ENCODE measurements around the gene ANKK1. TPM values are rescaled to one million over a fixed set of nuclear protein-coding genes. Genes with fewer than 3 reads are reported as not detected.

ANKK1 gene
- total RNA-seq, 1 experiment from 2014 or later, result 0.11 TPM

DNA sequence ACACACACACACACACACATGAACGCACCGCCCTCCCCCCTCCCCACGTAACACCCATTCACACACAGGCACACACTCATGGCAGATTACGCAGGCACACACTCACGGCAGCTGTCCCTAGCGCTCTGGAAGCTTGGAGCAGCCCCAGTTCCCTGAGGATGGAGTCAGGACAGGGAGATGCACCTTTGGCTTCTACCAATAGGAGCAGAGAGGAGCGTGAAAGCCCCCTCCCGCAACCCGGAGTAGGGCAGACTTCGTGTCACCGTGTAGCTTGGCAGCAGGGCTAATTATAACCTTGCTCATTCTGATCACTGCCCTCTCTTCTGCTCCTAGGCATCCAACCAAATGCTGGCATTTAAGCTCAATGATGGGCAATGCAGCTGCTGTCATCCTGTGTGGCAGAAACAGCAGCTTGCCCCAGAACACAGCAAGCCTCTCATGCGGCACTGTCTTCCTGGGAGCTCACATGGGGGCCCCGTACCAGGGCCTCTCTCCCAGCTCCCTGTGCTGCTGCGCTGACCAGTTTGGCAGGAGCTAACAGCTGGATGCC is 31.9 kb downstream of the ANKK1 start:
- CTCF ChIA-PET, result no interaction called here

DNA sequence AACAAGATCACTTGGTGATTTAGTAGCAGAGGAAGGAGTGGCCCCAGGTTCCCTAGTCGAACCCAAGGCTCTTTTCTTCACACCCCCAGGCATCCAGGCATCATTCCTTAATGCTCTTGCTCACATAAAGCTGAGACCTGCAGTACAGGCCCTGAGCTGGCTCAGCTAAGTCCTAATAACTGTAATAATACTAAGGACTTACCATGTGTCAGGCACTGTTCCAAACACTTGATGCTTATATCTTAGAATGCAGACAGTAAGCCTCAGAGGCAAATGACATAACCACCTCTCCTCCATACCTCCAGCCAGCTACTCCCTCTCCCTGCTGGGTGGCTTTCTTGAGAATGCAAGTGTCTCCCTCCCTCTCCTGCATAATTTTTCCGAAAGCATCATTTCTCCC is 33.2 kb downstream of the ANKK1 start:
- intact Hi-C loops (cut with micrococcal nuclease; ENCODE audit: unreplicated experiment), result no loop called here
- DNase-seq, result no peak
- Mint-ChIP-seq H3K4me3 (ENCODE audit: unreplicated experiment) (no peak overlapping the region), H3K36me3 (ENCODE audit: insufficient read depth, unreplicated experiment) (no peaks in the 10 kb centered on the region), H3K27me3 (ENCODE audit: insufficient read depth, unreplicated experiment) (no peaks in the 10 kb centered on the region), H3K9me3 (ENCODE audit: unreplicated experiment) (no peaks in the 10 kb centered on the region), H3K4me1 (ENCODE audit: low read depth, unreplicated experiment) (no peaks in the 10 kb centered on the region), H3K27ac (ENCODE audit: unreplicated experiment) (no peak overlapping the region)
- no peaks in the 10 kb centered on the region for H3K4me1 ChIP-seq
- POLR2A ChIA-PET, result no interaction called here
- no peaks in the 10 kb centered on the region for H3K36me3 ChIP-seq (ENCODE audit: control insufficient read depth, insufficient read depth, low read length)
- CTCF ChIA-PET, result no interaction called here
- no TSS peak for BruUV-seq (replicated peaks)
- H3K9me3 ChIP-seq, result no peaks in the 10 kb centered on the region
- H3K4me3 ChIP-seq (ENCODE audit: low read depth, low read length), result no peak overlapping the region
- H3K27me3 ChIP-seq (replicated peaks; ENCODE audit: control insufficient read depth, insufficient read depth, low read length), result no peaks in the 10 kb centered on the region
- TF ChIP-seq, protein P1, sequence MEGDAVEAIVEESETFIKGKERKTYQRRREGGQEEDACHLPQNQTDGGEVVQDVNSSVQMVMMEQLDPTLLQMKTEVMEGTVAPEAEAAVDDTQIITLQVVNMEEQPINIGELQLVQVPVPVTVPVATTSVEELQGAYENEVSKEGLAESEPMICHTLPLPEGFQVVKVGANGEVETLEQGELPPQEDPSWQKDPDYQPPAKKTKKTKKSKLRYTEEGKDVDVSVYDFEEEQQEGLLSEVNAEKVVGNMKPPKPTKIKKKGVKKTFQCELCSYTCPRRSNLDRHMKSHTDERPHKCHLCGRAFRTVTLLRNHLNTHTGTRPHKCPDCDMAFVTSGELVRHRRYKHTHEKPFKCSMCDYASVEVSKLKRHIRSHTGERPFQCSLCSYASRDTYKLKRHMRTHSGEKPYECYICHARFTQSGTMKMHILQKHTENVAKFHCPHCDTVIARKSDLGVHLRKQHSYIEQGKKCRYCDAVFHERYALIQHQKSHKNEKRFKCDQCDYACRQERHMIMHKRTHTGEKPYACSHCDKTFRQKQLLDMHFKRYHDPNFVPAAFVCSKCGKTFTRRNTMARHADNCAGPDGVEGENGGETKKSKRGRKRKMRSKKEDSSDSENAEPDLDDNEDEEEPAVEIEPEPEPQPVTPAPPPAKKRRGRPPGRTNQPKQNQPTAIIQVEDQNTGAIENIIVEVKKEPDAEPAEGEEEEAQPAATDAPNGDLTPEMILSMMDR (IDR thresholded peaks at IDR 0.05; ENCODE audit: insufficient read depth in 1 of 2, low read depth in 1 of 2, low read length in 1 of 2, severe bottlenecking in 1 of 2, unreplicated experiment in 1 of 2), result no peak

More for the DNA sequence above, 31.9 kb downstream of the ANKK1 start:
- DNase-seq, result no peak
- H3K36me3 Mint-ChIP-seq (ENCODE audit: insufficient read depth, unreplicated experiment), result no peaks in the 10 kb centered on the region
- H3K36me3 ChIP-seq (ENCODE audit: control insufficient read depth, insufficient read depth, low read length), result no peaks in the 10 kb centered on the region
- no peak overlapping the region for H3K4me3 ChIP-seq (ENCODE audit: low read depth, low read length)
- no peak overlapping the region for H3K27ac Mint-ChIP-seq (ENCODE audit: unreplicated experiment)
- TF ChIP-seq, protein P1 (IDR thresholded peaks at IDR 0.05; ENCODE audit: insufficient read depth in 1 of 2, low read depth in 1 of 2, low read length in 1 of 2, severe bottlenecking in 1 of 2, unreplicated experiment in 1 of 2), result no peak
- POLR2A ChIA-PET, result no interaction called here
- H3K4me3 Mint-ChIP-seq (ENCODE audit: unreplicated experiment), result no peak overlapping the region
- H3K9me3 ChIP-seq, result no peaks in the 10 kb centered on the region
- H3K9me3 Mint-ChIP-seq (ENCODE audit: unreplicated experiment), result no peaks in the 10 kb centered on the region
- H3K27me3 Mint-ChIP-seq (ENCODE audit: insufficient read depth, unreplicated experiment), result no peaks in the 10 kb centered on the region
- no peaks in the 10 kb centered on the region for H3K27me3 ChIP-seq (replicated peaks; ENCODE audit: control insufficient read depth, insufficient read depth, low read length)
- no peaks in the 10 kb centered on the region for H3K4me1 ChIP-seq
- no peaks in the 10 kb centered on the region for H3K4me1 Mint-ChIP-seq (ENCODE audit: low read depth, unreplicated experiment)
- intact Hi-C loops (cut with micrococcal nuclease; ENCODE audit: unreplicated experiment), result loop anchor here (1.0 kb wide), 1 partner anchor 35 kb away; no protein-coding TSS in a partner anchor
- no TSS peak for BruUV-seq (replicated peaks)

DNA sequence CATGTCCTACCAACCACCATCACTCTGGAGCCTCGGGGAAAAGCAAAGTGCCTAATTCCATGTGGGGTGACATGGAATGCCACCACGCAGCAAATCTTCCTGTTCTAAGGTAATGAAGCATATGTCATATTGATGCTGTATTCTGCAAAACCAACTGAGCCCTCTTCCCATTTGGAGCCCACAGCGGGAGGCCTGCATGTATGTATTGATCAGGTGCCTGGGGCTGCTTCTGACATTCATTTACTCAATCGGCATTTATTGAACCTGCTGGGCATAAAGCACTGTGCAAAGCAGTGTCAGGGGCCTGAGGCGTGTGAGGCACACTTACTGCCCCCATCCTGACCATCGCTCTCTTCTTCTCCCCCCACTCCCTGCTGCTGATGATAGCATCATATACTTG is 39.1 kb downstream of the ANKK1 start:
- Mint-ChIP-seq H3K9me3 (ENCODE audit: unreplicated experiment) (no peaks in the 10 kb centered on the region), H3K4me3 (ENCODE audit: unreplicated experiment) (no peak overlapping the region), H3K36me3 (ENCODE audit: insufficient read depth, unreplicated experiment) (no peaks in the 10 kb centered on the region), H3K4me1 (ENCODE audit: low read depth, unreplicated experiment) (no peaks in the 10 kb centered on the region), H3K27ac (ENCODE audit: unreplicated experiment) (no peak overlapping the region), H3K27me3 (ENCODE audit: insufficient read depth, unreplicated experiment) (no peaks in the 10 kb centered on the region)
- CTCF ChIA-PET, result no interaction called here
- Histone ChIP-seq H3K9me3 (no peaks in the 10 kb centered on the region), H3K4me1 (no peaks in the 10 kb centered on the region), H3K27me3 (replicated peaks; ENCODE audit: control insufficient read depth, insufficient read depth, low read length) (no peaks in the 10 kb centered on the region), H3K4me3 (ENCODE audit: low read depth, low read length) (no peak overlapping the region), H3K36me3 (ENCODE audit: control insufficient read depth, insufficient read depth, low read length) (no peaks in the 10 kb centered on the region)
- no TSS peak for BruUV-seq (replicated peaks)
- POLR2A ChIA-PET, result no interaction called here
- TF ChIP-seq, protein P1 (IDR thresholded peaks at IDR 0.05; ENCODE audit: insufficient read depth in 1 of 2, low read depth in 1 of 2, low read length in 1 of 2, severe bottlenecking in 1 of 2, unreplicated experiment in 1 of 2), result no peak
- intact Hi-C loops (cut with micrococcal nuclease; ENCODE audit: unreplicated experiment), result no loop called here
- no peak for DNase-seq
